IPS-18c (cell line): Measurements from ENCODE around the gene AHDC1.

Source experiments
- H3K4me3 ChIP-seq: 2 replicates; pipeline ENCODE4 v1.7.0; 2013; ENCODE audit warnings: low read depth, mild to moderate bottlenecking, low read length, moderate library complexity; ENCODE audit not compliant: insufficient read depth
- H3K9me3 ChIP-seq: one replicate; pipeline ENCODE4 v1.6.1; 2013; ENCODE audit warnings: mild to moderate bottlenecking, low read length, moderate library complexity; ENCODE audit not compliant: control insufficient read depth, insufficient read depth

The AHDC1 gene

GRCh38 chr1:27564710-27565649 is 39.0 kb downstream of the AHDC1 start:
- H3K4me3 ChIP-seq: no peak overlapping the region

GRCh38 chr1:27563591-27564471 is 40.1 kb downstream of the AHDC1 start:
- Histone ChIP-seq H3K9me3 (no peaks in the 10 kb centered on the region), H3K4me3 (no peak overlapping the region)

More at GRCh38 chr1:27564710-27565649, 39.0 kb downstream of the AHDC1 start:
- no peaks in the 10 kb centered on the region for H3K9me3 ChIP-seq

GRCh38 chr1:27563341-27563590 is 40.7 kb downstream of the AHDC1 start:
- H3K4me3 ChIP-seq: no peak overlapping the region

GRCh38 chr1:27562534-27563340 is 41.2 kb downstream of the AHDC1 start:
- no peak overlapping the region for H3K4me3 ChIP-seq

More at GRCh38 chr1:27563341-27563590, 40.7 kb downstream of the AHDC1 start:
- peaks cover 2% of the 10 kb centered on the region for H3K9me3 ChIP-seq

GRCh38 chr1:27562021-27562420 is 41.9 kb downstream of the AHDC1 start:
- H3K4me3 ChIP-seq: no peak overlapping the region

More at GRCh38 chr1:27562534-27563340, 41.2 kb downstream of the AHDC1 start:
- peaks cover 2% of the 10 kb centered on the region for H3K9me3 ChIP-seq

GRCh38 chr1:27561124-27561899 is 42.6 kb downstream of the AHDC1 start:
- H3K4me3 ChIP-seq: no peak overlapping the region
- peaks cover 2% of the 10 kb centered on the region for H3K9me3 ChIP-seq

More at GRCh38 chr1:27562021-27562420, 41.9 kb downstream of the AHDC1 start:
- peaks cover 2% of the 10 kb centered on the region for H3K9me3 ChIP-seq

- H3K9me3 ChIP-seq: peaks cover 2% of the 10 kb centered on the region
- no peak overlapping the region for H3K4me3 ChIP-seq
These were observed 43.4 kb downstream of the AHDC1 start for GRCh38 chr1:27560268-27561123.

- Histone ChIP-seq H3K4me3 (no peak overlapping the region), H3K9me3 (peaks cover 4% of the 10 kb centered on the region)
These were observed 44.4 kb downstream of the AHDC1 start for GRCh38 chr1:27559466-27560030.

GRCh38 chr1:27557596-27558340 is 46.2 kb downstream of the AHDC1 start:
- peak overlapping the region; percentile 15; the same call in 1 of the 2 replicates for H3K4me3 ChIP-seq
- peaks cover 4% of the 10 kb centered on the region for H3K9me3 ChIP-seq

GRCh38 chr1:27556781-27557595 is 47.0 kb downstream of the AHDC1 start:
- peaks cover 4% of the 10 kb centered on the region for H3K9me3 ChIP-seq
- H3K4me3 ChIP-seq: peak overlapping the region; percentile 40

GRCh38 chr1:27556435-27556780 is 47.5 kb downstream of the AHDC1 start:
- peaks cover 4% of the 10 kb centered on the region for H3K9me3 ChIP-seq
- no peak overlapping the region for H3K4me3 ChIP-seq

- peaks cover 4% of the 10 kb centered on the region for H3K9me3 ChIP-seq
- H3K4me3 ChIP-seq: no peak overlapping the region
These were observed 48.1 kb downstream of the AHDC1 start for GRCh38 chr1:27555700-27556424.

GRCh38 chr1:27554759-27555699 is 48.9 kb downstream of the AHDC1 start:
- no peak overlapping the region for H3K4me3 ChIP-seq
- peaks cover 4% of the 10 kb centered on the region for H3K9me3 ChIP-seq
